ENCODE measurements around the gene UNC5CL. TPM values are rescaled to one million over a fixed set of nuclear protein-coding genes. Genes with fewer than 3 reads are reported as not detected.

UNC5CL gene
- total RNA-seq, 1 donor = not detected

- Histone ChIP-seq H3K27ac (ENCODE audit: low read depth, low read length) (no peak overlapping the region), H2AFZ (ENCODE audit: low read length) (no peak overlapping the region), H3K4me3 (ENCODE audit: insufficient read depth, low read length) (no peak overlapping the region), H4K20me1 (ENCODE audit: insufficient read depth, low read length) (no peaks in the 10 kb centered on the region), H3K4me2 (ENCODE audit: insufficient read depth, low read length) (no peak overlapping the region), H3K27me3 (ENCODE audit: insufficient read depth, low read length) (peaks cover 3% of the 10 kb centered on the region), H3K36me3 (ENCODE audit: insufficient read depth, low read length) (no peaks in the 10 kb centered on the region), H3K79me2 (ENCODE audit: insufficient read depth, low read length) (no peaks in the 10 kb centered on the region), H3K4me1 (ENCODE audit: insufficient read depth, low read length) (no peaks in the 10 kb centered on the region), H3K9me3 (ENCODE audit: low read depth, low read length) (no peaks in the 10 kb centered on the region)
- peak; percentile 73 for DNase-seq (ENCODE audit: insufficient read length, low spot score, missing footprints)
- no peak for TF ChIP-seq CTCF (IDR thresholded peaks at IDR 0.05; ENCODE audit: extremely low read depth, low read depth, low read length)
Observed at GRCh38 chr6:41040101-41040939, 1.3 kb upstream of the UNC5CL start.

- DNase-seq (ENCODE audit: insufficient read length, low spot score, missing footprints) = peak; percentile 15
- no peak overlapping the region for H2AFZ ChIP-seq (ENCODE audit: low read length)
- H3K9me3 ChIP-seq (ENCODE audit: low read depth, low read length) = no peaks in the 10 kb centered on the region
- H4K20me1 ChIP-seq (ENCODE audit: insufficient read depth, low read length) = no peaks in the 10 kb centered on the region
- H3K4me1 ChIP-seq (ENCODE audit: insufficient read depth, low read length) = no peaks in the 10 kb centered on the region
- no peak overlapping the region for H3K4me3 ChIP-seq (ENCODE audit: insufficient read depth, low read length)
- H3K27me3 ChIP-seq (ENCODE audit: insufficient read depth, low read length) = peaks cover 3% of the 10 kb centered on the region
- no peak overlapping the region for H3K27ac ChIP-seq (ENCODE audit: low read depth, low read length)
- no peak for TF ChIP-seq CTCF (IDR thresholded peaks at IDR 0.05; ENCODE audit: extremely low read depth, low read depth, low read length)
- no peaks in the 10 kb centered on the region for H3K36me3 ChIP-seq (ENCODE audit: insufficient read depth, low read length)
- no peaks in the 10 kb centered on the region for H3K79me2 ChIP-seq (ENCODE audit: insufficient read depth, low read length)
- no peak overlapping the region for H3K4me2 ChIP-seq (ENCODE audit: insufficient read depth, low read length)
Observed at GRCh38 chr6:41038205-41038604, 816 bp downstream of the UNC5CL start.

GRCh38 chr6:41037107-41037900, 1.7 kb downstream of the UNC5CL start:
- no peak overlapping the region for H2AFZ ChIP-seq (ENCODE audit: low read length)
- no peaks in the 10 kb centered on the region for H3K36me3 ChIP-seq (ENCODE audit: insufficient read depth, low read length)
- no peak for DNase-seq (ENCODE audit: insufficient read length, low spot score, missing footprints)
- H3K4me2 ChIP-seq (ENCODE audit: insufficient read depth, low read length) = no peak overlapping the region
- H3K4me1 ChIP-seq (ENCODE audit: insufficient read depth, low read length) = no peaks in the 10 kb centered on the region
- no peak for TF ChIP-seq CTCF (IDR thresholded peaks at IDR 0.05; ENCODE audit: extremely low read depth, low read depth, low read length)
- peaks cover 3% of the 10 kb centered on the region for H3K27me3 ChIP-seq (ENCODE audit: insufficient read depth, low read length)
- H3K79me2 ChIP-seq (ENCODE audit: insufficient read depth, low read length) = no peaks in the 10 kb centered on the region
- H3K4me3 ChIP-seq (ENCODE audit: insufficient read depth, low read length) = no peak overlapping the region
- no peak overlapping the region for H3K27ac ChIP-seq (ENCODE audit: low read depth, low read length)
- H3K9me3 ChIP-seq (ENCODE audit: low read depth, low read length) = no peaks in the 10 kb centered on the region
- H4K20me1 ChIP-seq (ENCODE audit: insufficient read depth, low read length) = no peaks in the 10 kb centered on the region

- Histone ChIP-seq H3K4me3 (ENCODE audit: insufficient read depth, low read length) (no peak overlapping the region), H4K20me1 (ENCODE audit: insufficient read depth, low read length) (no peaks in the 10 kb centered on the region), H3K27ac (ENCODE audit: low read depth, low read length) (no peak overlapping the region), H2AFZ (ENCODE audit: low read length) (no peak overlapping the region), H3K79me2 (ENCODE audit: insufficient read depth, low read length) (no peaks in the 10 kb centered on the region), H3K4me2 (ENCODE audit: insufficient read depth, low read length) (no peak overlapping the region), H3K9me3 (ENCODE audit: low read depth, low read length) (no peaks in the 10 kb centered on the region), H3K36me3 (ENCODE audit: insufficient read depth, low read length) (no peaks in the 10 kb centered on the region), H3K27me3 (ENCODE audit: insufficient read depth, low read length) (peaks cover 3% of the 10 kb centered on the region), H3K4me1 (ENCODE audit: insufficient read depth, low read length) (no peaks in the 10 kb centered on the region)
- no peak for TF ChIP-seq CTCF (IDR thresholded peaks at IDR 0.05; ENCODE audit: extremely low read depth, low read depth, low read length)
- DNase-seq (ENCODE audit: insufficient read length, low spot score, missing footprints) = peak; percentile 17
Observed at GRCh38 chr6:41036601-41037000, 2.4 kb downstream of the UNC5CL start.

Measured in osteoblast (primary cell).